Neural progenitor cell (in vitro differentiated cells): Measurements from ENCODE around the gene THAP5. TPM values are rescaled to one million over a fixed set of nuclear protein-coding genes. Genes with fewer than 3 reads are reported as not detected.

Experiments
- DNase-seq: peaks from one replicate; pipeline ENCODE4 v3.0.0-alpha.2; 2016; ENCODE audit warnings: low spot score
- H2AFZ ChIP-seq: fragments of 200-600 bp; sonication (generic); replicated peaks from 2 replicates; pipeline ENCODE4 v1.6.1; 2016; ENCODE audit warnings: antibody characterized with exemption
- H3F3A ChIP-seq: fragments of 200-600 bp; sonication (generic); 2 replicates; pipeline ENCODE4 v1.6.1; 2016; ENCODE audit warnings: antibody characterized with exemption, low read depth
- H3K27ac ChIP-seq: fragments of 200-600 bp; sonication (generic); 2 replicates; pipeline ENCODE4 v1.5.1; 2016; ENCODE audit warnings: mild to moderate bottlenecking
- H3K27me3 ChIP-seq: fragments of 200-600 bp; sonication (generic); 2 replicates; pipeline ENCODE4 v1.6.1; 2016; ENCODE audit warnings: mild to moderate bottlenecking, moderate library complexity
- H3K36me3 ChIP-seq: fragments of 200-600 bp; sonication (generic); 2 replicates; pipeline ENCODE4 v1.5.1; 2016
- H3K4me1 ChIP-seq: fragments of 200-600 bp; sonication (generic); 2 replicates; pipeline ENCODE4 v1.6.1; 2016; ENCODE audit warnings: mixed run types
- H3K4me2 ChIP-seq: fragments of 200-600 bp; sonication (generic); 2 replicates; pipeline ENCODE4 v1.6.1; 2016
- H3K4me3 ChIP-seq: fragments of 200-600 bp; sonication (generic); 2 replicates; pipeline ENCODE4 v1.5.1; 2016
- H3K79me2 ChIP-seq: fragments of 200-600 bp; sonication (generic); 2 replicates; pipeline ENCODE4 v1.6.1; 2016; ENCODE audit warnings: low read depth
- H3K9ac ChIP-seq: fragments of 200-600 bp; sonication (generic); 2 replicates; pipeline ENCODE4 v1.6.1; 2016
- H3K9me3 ChIP-seq: fragments of 200-600 bp; sonication (generic); 2 replicates; pipeline ENCODE4 v1.5.1; 2016; ENCODE audit warnings: low read depth
- H4K20me1 ChIP-seq: fragments of 200-600 bp; sonication (generic); 2 replicates; pipeline ENCODE4 v1.6.1; 2016; ENCODE audit warnings: low read depth
- H3K27ac Mint-ChIP-seq: 3 replicates; pipeline ENCODE4 v1.8.0; 2021; ENCODE audit warnings: mixed read lengths
- H3K27me3 Mint-ChIP-seq: 2 replicates; pipeline ENCODE4 v1.8.0; 2022; ENCODE audit warnings: low read depth, mild to moderate bottlenecking, inconsistent platforms, moderate library complexity, mixed read lengths; ENCODE audit not compliant: insufficient read depth
- H3K36me3 Mint-ChIP-seq: 3 replicates; pipeline ENCODE4 v1.8.0; 2021; ENCODE audit warnings: mixed read lengths
- H3K4me1 Mint-ChIP-seq: 3 replicates; pipeline ENCODE4 v1.8.0; 2021; ENCODE audit warnings: mixed read lengths
- H3K4me3 Mint-ChIP-seq: 3 replicates; pipeline ENCODE4 v1.8.0; 2021; ENCODE audit warnings: mild to moderate bottlenecking, moderate library complexity, mixed read lengths
- H3K9me3 Mint-ChIP-seq: 3 replicates; pipeline ENCODE4 v1.8.0; 2020; ENCODE audit warnings: mixed read lengths
- CTCF ChIP-seq: fragments of 200-600 bp; sonication (generic); IDR thresholded peaks from 2 replicates; pipeline ENCODE4 v1.5.1; 2017; ENCODE audit warnings: antibody characterized with exemption, mild to moderate bottlenecking
- EZH2 ChIP-seq: fragments of 200-600 bp; sonication (generic); IDR thresholded peaks from 2 replicates; pipeline ENCODE4 v1.6.1; 2017; ENCODE audit warnings: antibody characterized with exemption, mild to moderate bottlenecking, moderate library complexity
- EZH2phosphoT487 ChIP-seq: fragments of 200-600 bp; sonication (generic); IDR thresholded peaks from 2 replicates; pipeline ENCODE4 v1.6.1; 2017; ENCODE audit warnings: antibody characterized with exemption
- total RNA-seq: library from RNA; depleted of rRNA; stranded (reverse); fragments of >200 nt; gene quantifications from 2 replicates; pipeline ENCODE4 v1.2.3, GENCODE V29; 2015; ENCODE audit warnings: low replicate concordance

The THAP5 gene
- total RNA-seq, 1 donor from 2014 or later: 55.6 TPM

DNA sequence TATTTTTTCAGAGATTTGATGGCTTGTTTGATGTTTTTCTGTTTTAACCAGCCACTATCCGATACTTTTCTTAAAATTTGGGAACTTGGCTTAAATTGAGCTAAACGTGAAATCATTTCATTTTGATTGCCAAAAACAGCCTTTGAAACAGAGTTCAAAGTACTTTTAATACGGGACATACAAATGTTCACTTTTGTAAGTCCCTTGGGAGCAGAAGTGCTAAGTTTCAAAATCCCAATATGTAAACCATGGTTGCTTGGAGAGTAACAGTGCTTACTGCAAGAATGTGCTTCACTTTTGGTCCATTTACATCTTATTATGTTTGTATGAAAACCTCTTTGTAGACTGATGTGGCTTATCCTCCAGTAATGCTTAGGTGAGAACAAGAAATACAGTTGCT is 54.5 kb downstream of the THAP5 start:
- Histone ChIP-seq H3K9ac (no peak overlapping the region), H3K4me2 (no peak overlapping the region), H3K4me1 (peaks cover 4% of the 10 kb centered on the region), H3K9me3 (no peaks in the 10 kb centered on the region), H4K20me1 (peaks cover 1% of the 10 kb centered on the region), H3F3A (no peaks in the 10 kb centered on the region), H2AFZ (no peak overlapping the region), H3K36me3 (peaks cover 6% of the 10 kb centered on the region), H3K27me3 (no peaks in the 10 kb centered on the region), H3K27ac (no peak overlapping the region), H3K4me3 (no peak overlapping the region), H3K79me2 (peaks cover 41% of the 10 kb centered on the region)
- H3K9me3 Mint-ChIP-seq: peaks cover 2% of the 10 kb centered on the region
- H3K27ac Mint-ChIP-seq: no peak overlapping the region
- DNase-seq: no peak
- H3K27me3 Mint-ChIP-seq: no peaks in the 10 kb centered on the region
- no peak overlapping the region for H3K4me3 Mint-ChIP-seq
- no peak for TF ChIP-seq EZH2phosphoT487
- TF ChIP-seq EZH2: no peak
- TF ChIP-seq CTCF: no peak
- H3K4me1 Mint-ChIP-seq: no peaks in the 10 kb centered on the region
- peaks cover 36% of the 10 kb centered on the region for H3K36me3 Mint-ChIP-seq

Other genes starting within 250 kb of the THAP5 start
- 37.2 and 104 TPM in 2 replicates for gene NRCAM, start 113.3 kb downstream of the THAP5 start, total RNA-seq
- 21.7 and 33.4 TPM in 2 replicates for gene PNPLA8, start 43.6 kb downstream of the THAP5 start, total RNA-seq
- 22.1 and 26.6 TPM in 2 replicates for gene DNAJB9, start 168 bp upstream of the THAP5 start, total RNA-seq